ENCODE measurements around the gene MBNL1. TPM values are rescaled to one million over a fixed set of nuclear protein-coding genes. Genes with fewer than 3 reads are reported as not detected.
A peak's percentile ranks its signal among the peaks of the same experiment; 100 is the strongest.

Gene MBNL1
- total and polyA plus RNA-seq, 11 donors: 46.8 to 416 (median 189) TPM

DNA sequence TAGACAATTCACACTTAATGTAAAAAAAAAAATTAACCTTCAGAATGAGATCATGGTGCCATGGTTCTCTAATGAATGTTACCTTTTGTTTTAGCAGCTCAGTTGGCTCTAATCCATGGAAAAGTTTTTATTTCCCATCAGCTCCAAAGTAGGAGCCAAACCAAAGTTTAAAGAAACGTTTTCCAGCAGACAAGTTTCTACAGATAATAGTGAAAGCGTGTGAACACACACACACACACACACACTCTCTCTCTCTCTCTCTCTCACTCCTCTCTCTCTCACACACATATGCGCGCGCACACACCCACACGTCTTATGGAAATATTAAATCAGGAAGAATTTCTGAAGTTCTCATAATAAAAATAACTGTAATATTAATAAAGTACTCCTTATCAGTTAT is 46.9 kb downstream of the MBNL1 start:
- ATAC-seq: peak in 3 of 4 donors; percentile 31 to 53 (median 33)
- H3K4me1 ChIP-seq: peaks cover 9 to 85% (median 54%) of the 10 kb centered on the region in 12 donors
- TF ChIP-seq POLR2A (IDR thresholded peaks at IDR 0.05): no peak
- TF ChIP-seq, protein P1, sequence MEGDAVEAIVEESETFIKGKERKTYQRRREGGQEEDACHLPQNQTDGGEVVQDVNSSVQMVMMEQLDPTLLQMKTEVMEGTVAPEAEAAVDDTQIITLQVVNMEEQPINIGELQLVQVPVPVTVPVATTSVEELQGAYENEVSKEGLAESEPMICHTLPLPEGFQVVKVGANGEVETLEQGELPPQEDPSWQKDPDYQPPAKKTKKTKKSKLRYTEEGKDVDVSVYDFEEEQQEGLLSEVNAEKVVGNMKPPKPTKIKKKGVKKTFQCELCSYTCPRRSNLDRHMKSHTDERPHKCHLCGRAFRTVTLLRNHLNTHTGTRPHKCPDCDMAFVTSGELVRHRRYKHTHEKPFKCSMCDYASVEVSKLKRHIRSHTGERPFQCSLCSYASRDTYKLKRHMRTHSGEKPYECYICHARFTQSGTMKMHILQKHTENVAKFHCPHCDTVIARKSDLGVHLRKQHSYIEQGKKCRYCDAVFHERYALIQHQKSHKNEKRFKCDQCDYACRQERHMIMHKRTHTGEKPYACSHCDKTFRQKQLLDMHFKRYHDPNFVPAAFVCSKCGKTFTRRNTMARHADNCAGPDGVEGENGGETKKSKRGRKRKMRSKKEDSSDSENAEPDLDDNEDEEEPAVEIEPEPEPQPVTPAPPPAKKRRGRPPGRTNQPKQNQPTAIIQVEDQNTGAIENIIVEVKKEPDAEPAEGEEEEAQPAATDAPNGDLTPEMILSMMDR (IDR thresholded peaks at IDR 0.05): no peak
- intact Hi-C loops (cut with DNase I): no loop called here
- no peak for DNase-seq
- no peak overlapping the region for H3K4me3 ChIP-seq
- H3K27me3 ChIP-seq: no peaks in the 10 kb centered on the region
- peak overlapping the region in 11 of 12 donors; percentile 1 to 78 (median 47) for H3K27ac ChIP-seq
- WGBS, 4 donors: 44 to 70% (median 51%) methylated on average over 6 of the region's 6 CpGs
- H3K9me3 ChIP-seq: no peaks in the 10 kb centered on the region
- no peaks in the 10 kb centered on the region for H3K36me3 ChIP-seq

DNA sequence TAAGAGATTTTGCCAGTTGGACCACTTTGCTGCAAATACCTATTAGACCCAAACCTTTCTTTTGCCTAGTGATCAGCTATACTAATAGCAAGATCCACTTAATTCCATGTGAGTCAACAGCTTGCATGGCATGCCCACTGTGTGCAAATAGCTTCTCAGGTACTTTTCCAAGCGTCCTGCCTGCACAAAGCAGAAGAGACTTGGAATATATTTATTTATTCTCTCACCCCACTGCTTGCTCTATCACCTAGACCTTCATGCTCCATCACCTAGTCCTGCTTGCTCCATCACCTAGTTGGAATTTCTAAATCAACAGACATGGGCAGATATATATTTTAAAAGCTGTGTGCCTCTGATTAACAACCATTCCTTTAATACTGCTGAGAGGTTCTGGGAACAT is 47.6 kb downstream of the MBNL1 start:
- Histone ChIP-seq H3K27me3 (no peaks in the 10 kb centered on the region), H3K27ac (peak overlapping the region in 11 of 12 donors; percentile 9 to 78 (median 45)), H3K36me3 (no peaks in the 10 kb centered on the region), H3K4me3 (no peak overlapping the region), H3K9me3 (no peaks in the 10 kb centered on the region), H3K4me1 (peaks cover 9 to 86% (median 60%) of the 10 kb centered on the region in 12 donors)
- DNase-seq (no peak), ATAC-seq (no peak)
- 80 to 97% (median 88%) methylated on average over 1 of the region's 1 CpG for WGBS, 4 donors
- intact Hi-C loops (cut with DNase I): no loop called here
- TF ChIP-seq POLR2A (IDR thresholded peaks at IDR 0.05): no peak
- TF ChIP-seq, protein P1 (IDR thresholded peaks at IDR 0.05): no peak

DNA sequence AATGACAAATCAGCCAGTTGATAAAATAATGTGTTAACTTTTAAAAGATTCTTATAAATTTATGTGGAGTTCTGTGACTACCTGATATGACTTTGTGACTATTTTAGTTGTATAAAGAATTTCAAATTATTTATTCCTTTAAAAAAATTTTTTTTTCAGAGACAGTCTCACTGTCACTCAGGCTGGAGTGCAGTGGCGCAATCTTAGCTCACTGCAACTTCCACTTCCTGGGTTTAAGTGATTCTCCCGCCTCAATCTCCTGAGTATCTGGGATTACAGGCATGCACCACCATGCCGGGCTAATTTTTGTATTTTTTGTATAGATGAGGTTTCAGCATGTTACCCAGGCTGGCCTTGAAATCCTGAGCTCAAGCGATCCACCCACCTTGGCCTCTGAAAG is 48.5 kb downstream of the MBNL1 start:
- WGBS, 4 donors: 56 to 68% (median 63%) methylated on average over 4 of the region's 4 CpGs
- no peak for ATAC-seq
- Histone ChIP-seq H3K36me3 (no peaks in the 10 kb centered on the region), H3K27ac (peak overlapping the region in 10 of 12 donors; percentile 15 to 78 (median 44)), H3K9me3 (no peaks in the 10 kb centered on the region), H3K4me3 (no peak overlapping the region), H3K27me3 (no peaks in the 10 kb centered on the region), H3K4me1 (peaks cover 9 to 93% (median 69%) of the 10 kb centered on the region in 12 donors)
- intact Hi-C loops (cut with DNase I): no loop called here
- TF ChIP-seq, protein P1 (IDR thresholded peaks at IDR 0.05): no peak
- no peak for TF ChIP-seq POLR2A (IDR thresholded peaks at IDR 0.05)
- DNase-seq: peak in 1 of 5 donors; percentile 27

DNA sequence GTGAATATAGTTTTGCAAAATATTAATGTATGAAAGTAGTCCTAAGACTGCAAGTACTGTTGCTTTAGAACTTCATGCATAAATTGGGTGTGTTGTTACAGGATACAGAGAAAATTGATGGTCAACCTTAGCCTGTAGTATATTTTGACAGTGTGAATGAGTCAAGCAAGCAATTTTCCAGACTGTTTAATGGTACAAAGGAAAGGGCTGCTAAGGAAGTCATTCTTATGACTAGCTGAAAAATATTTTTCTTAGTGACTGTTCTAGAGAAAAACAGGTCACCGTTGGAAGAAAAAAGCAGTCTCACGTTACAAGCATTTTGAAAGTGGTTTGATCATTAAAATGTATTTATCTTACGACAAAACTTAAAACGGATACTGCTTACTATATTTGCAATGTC is 49.2 kb downstream of the MBNL1 start:
- peak in 2 of 4 donors; percentile 28 to 52 for ATAC-seq
- Histone ChIP-seq H3K27ac (peak overlapping the region in 11 of 12 donors; percentile 8 to 78 (median 35)), H3K9me3 (no peaks in the 10 kb centered on the region), H3K36me3 (no peaks in the 10 kb centered on the region), H3K27me3 (no peaks in the 10 kb centered on the region), H3K4me1 (peaks cover 9 to 98% (median 77%) of the 10 kb centered on the region in 12 donors), H3K4me3 (no peak overlapping the region)
- DNase-seq: no peak
- TF ChIP-seq POLR2A (IDR thresholded peaks at IDR 0.05): no peak
- TF ChIP-seq, protein P1 (IDR thresholded peaks at IDR 0.05): no peak
- intact Hi-C loops (cut with DNase I): no loop called here
- 31 to 58% (median 47%) methylated on average over 4 of the region's 4 CpGs for WGBS, 4 donors
